Endothelial cell (in vitro differentiated cells): Measurements from ENCODE around the gene TIMM44. TPM values are rescaled to one million over a fixed set of nuclear protein-coding genes. Genes with fewer than 3 reads are reported as not detected.

Experiments
- DNase-seq: peaks from one replicate; pipeline ENCODE4 v3.0.0; 2021; ENCODE audit warnings: low spot score
- H3K27ac Mint-ChIP-seq: one replicate; pipeline ENCODE4 v1.8.0; 2021; ENCODE audit warnings: mixed read lengths, inconsistent platforms; ENCODE audit not compliant: unreplicated experiment
- H3K27me3 Mint-ChIP-seq: one replicate; pipeline ENCODE4 v1.8.0; 2021; ENCODE audit warnings: mild to moderate bottlenecking, moderate library complexity, mixed read lengths, inconsistent platforms; ENCODE audit not compliant: unreplicated experiment
- H3K36me3 Mint-ChIP-seq: one replicate; pipeline ENCODE4 v1.8.0; 2021; ENCODE audit warnings: mild to moderate bottlenecking, low read depth, mixed read lengths, inconsistent platforms; ENCODE audit not compliant: unreplicated experiment
- H3K4me1 Mint-ChIP-seq: one replicate; pipeline ENCODE4 v1.8.0; 2021; ENCODE audit warnings: mild to moderate bottlenecking, mixed read lengths, inconsistent platforms; ENCODE audit not compliant: unreplicated experiment
- H3K4me3 Mint-ChIP-seq: one replicate; pipeline ENCODE4 v1.8.0; 2021; ENCODE audit warnings: mild to moderate bottlenecking, mixed read lengths, inconsistent platforms; ENCODE audit not compliant: unreplicated experiment
- H3K9me3 Mint-ChIP-seq: one replicate; pipeline ENCODE4 v1.8.0; 2021; ENCODE audit warnings: mixed read lengths, inconsistent platforms; ENCODE audit not compliant: unreplicated experiment
- CTCF ChIP-seq: fragments of 200-600 bp; sonication (generic); IDR thresholded peaks from one replicate; pipeline ENCODE4 v1.5.0; 2021; ENCODE audit warnings: antibody characterized with exemption; ENCODE audit not compliant: unreplicated experiment
- total RNA-seq: library from RNA; stranded (reverse); fragmentation: NEBNext Ultra II Directional; extraction: Animal tissue kit (Norgen Biotek cat#: 25700); gene quantifications from one replicate; pipeline ENCODE4 v1.2.1, GENCODE V29; 2021; ENCODE audit not compliant: unreplicated experiment

TIMM44 gene
- total RNA-seq, 1 donor from 2014 or later = 46.5 TPM

GRCh38 chr19:7926021-7926726 lies 17.3 kb downstream of the TIMM44 start, which contains the start of gene CTXN1:
CTXN1 (minus strand) TSS chr19:7926135; CDS start chr19:7925538, 597 bp downstream.
- Mint-ChIP-seq H3K27ac (peak within 1 kb of the TSS; percentile 64), H3K27me3 (peaks cover 19% of the 10 kb centered on the region), H3K9me3 (no peaks in the 10 kb centered on the region), H3K4me3 (peak within 1 kb of the TSS; percentile 88), H3K36me3 (peaks cover 12% of the 10 kb centered on the region), H3K4me1 (peaks cover 4% of the 10 kb centered on the region)
- peak; percentile 85 for DNase-seq
- no peak for TF ChIP-seq CTCF

- Mint-ChIP-seq H3K4me3 (peak overlapping the region; percentile 88), H3K27me3 (peaks cover 19% of the 10 kb centered on the region), H3K27ac (peak overlapping the region; percentile 52), H3K4me1 (peaks cover 4% of the 10 kb centered on the region), H3K36me3 (peaks cover 12% of the 10 kb centered on the region), H3K9me3 (no peaks in the 10 kb centered on the region)
- peak; percentile 95 for DNase-seq
- peak; percentile 99 for TF ChIP-seq CTCF
Measured at GRCh38 chr19:7925171-7925851, 18.2 kb downstream of the TIMM44 start.

- Mint-ChIP-seq H3K27ac (no peak overlapping the region), H3K4me1 (peaks cover 8% of the 10 kb centered on the region), H3K27me3 (peaks cover 17% of the 10 kb centered on the region), H3K4me3 (no peak overlapping the region), H3K36me3 (peaks cover 12% of the 10 kb centered on the region), H3K9me3 (no peaks in the 10 kb centered on the region)
- no peak for TF ChIP-seq CTCF
- DNase-seq = no peak
Measured at GRCh38 chr19:7924651-7925170, 18.8 kb downstream of the TIMM44 start.

GRCh38 chr19:7924241-7924640 lies 19.2 kb downstream of the TIMM44 start:
- H3K4me1 Mint-ChIP-seq = peaks cover 10% of the 10 kb centered on the region
- H3K27me3 Mint-ChIP-seq = peaks cover 18% of the 10 kb centered on the region
- DNase-seq = no peak
- no peak overlapping the region for H3K27ac Mint-ChIP-seq
- no peaks in the 10 kb centered on the region for H3K9me3 Mint-ChIP-seq
- no peak for TF ChIP-seq CTCF
- H3K36me3 Mint-ChIP-seq = peaks cover 12% of the 10 kb centered on the region
- H3K4me3 Mint-ChIP-seq = peak overlapping the region; percentile 74
